Suppressor macrophage (primary cell): Measurements from ENCODE around the gene LUZP1.

ENCODE experiments used
- DNase-seq, 4 experiments: peaks; one replicate each; pipeline ENCODE4 v3.0.0-alpha.2; 2020 to 2022

LUZP1 gene

GRCh38 chr1:23083714-23084480 is 84.8 kb downstream of the LUZP1 start:
- DNase-seq, result no peak

DNA sequence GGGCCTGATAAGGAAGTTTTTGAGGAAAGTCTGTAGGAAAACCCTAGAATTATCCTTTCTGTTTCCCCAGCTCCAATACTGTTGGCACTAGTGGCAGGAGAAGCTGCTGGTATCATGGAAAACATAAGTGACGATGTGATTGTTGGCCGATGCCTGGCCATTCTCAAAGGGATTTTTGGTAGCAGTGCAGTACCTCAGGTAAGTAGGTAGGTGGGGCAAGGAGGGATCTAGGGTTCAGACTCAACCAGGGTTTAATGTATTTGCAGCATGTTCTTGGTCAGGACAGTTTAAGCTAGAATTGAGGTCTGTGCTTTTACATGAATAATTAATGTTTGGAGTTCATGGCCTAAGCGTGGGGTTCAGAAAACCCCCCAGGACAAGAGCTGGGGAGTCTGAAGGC is 87.3 kb downstream of the LUZP1 start:
- no peak for DNase-seq

DNA sequence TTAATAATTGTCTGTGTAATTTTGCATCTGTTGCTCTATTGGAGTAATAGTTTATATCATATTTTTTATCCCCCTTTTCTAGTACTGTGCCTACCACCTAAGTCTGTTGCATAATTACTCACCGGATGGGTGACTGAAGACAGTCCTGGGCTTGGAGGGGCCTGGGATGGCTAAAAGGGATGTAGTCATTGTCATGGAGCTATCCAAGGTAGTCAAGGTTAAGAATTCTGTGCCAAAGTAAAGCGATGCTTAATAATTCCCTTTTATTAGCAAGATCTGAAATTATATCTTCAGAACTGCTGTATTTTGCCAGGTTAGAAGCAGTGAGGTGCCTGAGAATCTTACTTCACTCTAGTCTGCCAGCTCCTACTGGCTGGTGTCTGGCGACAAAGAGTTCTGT is 87.8 kb downstream of the LUZP1 start:
- no peak for DNase-seq

DNA sequence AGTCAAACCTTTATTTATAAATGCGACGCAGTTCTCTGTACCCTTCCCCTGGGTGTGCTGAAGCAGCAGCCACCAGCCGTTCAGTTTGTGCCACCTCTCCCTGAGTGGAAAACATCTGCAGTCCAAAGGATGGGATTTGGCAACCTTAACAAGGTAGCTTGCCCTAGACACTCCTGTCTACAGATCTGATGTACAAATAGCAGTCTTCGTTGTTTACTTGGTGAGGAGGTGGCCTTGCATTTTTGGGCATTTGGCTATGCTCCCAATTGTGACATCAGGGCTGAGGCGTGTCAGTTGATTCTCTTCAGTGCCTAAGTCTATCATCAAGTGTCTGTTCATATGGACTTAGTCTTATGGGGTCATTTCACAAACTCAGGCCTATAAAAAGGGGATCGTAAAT is 89.6 kb downstream of the LUZP1 start:
- no peak for DNase-seq

GRCh38 chr1:23074012-23074411 is 94.6 kb downstream of the LUZP1 start:
- no peak for DNase-seq

DNA sequence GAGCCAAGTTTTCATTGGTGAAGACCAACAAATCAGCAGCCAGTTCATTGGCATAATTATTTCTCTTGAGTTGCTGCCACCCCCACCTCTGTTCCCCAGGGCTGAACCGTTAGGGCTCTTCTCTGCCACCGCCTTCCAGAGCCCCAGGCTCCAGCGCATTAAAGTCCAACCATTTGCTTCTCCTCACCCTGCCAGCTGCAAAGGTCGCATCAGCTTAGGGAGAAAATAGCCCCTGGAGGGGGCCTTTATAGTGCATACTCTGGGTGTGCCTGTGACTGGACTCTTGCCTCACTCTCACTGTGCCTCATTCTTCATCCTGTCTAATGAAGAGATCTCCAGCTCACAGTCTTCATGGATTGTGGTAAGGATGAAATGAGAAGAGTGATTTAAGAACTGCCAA is 99.0 kb downstream of the LUZP1 start:
- DNase-seq, result no peak

DNA sequence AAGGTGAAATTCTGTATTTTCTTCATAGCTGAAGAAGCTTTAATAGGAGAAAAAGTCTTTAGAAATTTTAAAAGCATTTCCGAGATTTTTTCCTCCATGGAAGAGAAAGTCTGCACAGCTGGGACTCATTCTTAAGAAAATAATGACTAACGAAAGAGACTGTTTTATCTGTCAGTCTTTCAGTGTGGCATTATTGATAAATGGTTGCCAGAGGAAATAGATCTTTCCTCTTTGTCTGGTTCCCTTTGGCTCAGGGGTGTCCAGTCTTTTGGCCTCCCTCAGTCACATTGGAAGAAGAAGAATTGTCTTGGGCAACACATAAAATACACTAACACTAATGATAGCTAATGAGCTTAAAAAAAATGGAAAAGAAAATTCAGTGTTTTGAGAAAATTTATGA is 99.5 kb downstream of the LUZP1 start:
- no peak for DNase-seq

GRCh38 chr1:23066075-23066474 is 102.6 kb downstream of the LUZP1 start:
- no peak for DNase-seq

DNA sequence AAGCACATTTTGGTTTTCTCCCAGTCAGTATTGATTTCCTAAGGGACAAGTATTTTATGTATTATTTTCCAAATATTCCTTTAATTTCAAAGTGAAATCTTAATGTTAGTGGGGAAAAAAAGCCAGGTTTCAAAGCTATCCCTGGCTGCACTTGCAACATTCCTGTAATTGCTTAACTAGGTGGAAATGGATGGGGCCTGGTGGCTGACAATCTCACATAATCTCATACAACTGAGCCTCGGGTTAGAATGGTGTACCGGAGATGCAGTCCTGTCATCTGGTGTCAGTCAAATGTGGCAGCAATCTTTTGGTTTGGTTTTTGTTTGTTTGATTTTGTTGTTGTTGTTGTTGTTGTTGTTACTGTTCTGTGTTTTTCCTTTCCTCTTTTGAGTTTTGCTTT is 103.3 kb downstream of the LUZP1 start:
- DNase-seq, result no peak

DNA sequence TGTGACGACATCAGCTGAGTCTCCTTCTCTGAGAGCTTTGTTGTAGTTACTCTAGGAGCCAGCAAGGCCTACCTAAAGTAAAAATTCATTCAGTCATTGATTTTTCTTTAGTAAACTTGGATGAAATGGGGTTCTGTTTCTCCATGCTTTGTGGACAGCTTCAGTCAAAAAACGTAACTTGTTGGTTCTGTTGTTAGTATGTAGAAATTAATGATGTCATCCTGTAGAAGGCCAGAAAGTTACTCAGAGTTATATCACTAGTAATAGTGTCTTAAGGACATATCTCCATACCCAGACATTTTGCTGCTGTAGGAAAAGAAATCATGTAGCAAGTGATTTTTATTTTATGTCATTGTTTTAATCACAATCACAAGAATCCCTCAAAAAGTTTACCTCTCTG is 106.4 kb downstream of the LUZP1 start:
- no peak for DNase-seq

DNA sequence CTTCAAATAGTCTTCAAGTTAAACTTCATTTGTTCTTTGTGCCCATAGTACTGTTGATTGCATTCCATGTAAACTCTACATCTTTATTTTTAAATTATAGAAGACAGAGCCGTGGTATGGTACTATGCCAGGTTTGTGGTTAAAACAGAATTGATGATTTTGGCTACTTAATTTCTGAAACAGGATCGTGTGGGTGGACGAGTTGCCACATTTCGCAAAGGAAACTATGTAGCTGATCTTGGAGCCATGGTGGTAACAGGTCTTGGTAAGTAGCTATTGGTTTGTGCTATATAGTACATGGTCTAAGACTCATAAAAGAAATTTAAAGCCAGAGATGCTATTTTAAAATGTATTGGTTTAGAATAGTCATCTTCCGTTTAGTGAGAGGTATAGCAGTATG is 111.4 kb downstream of the LUZP1 start:
- no peak for DNase-seq

GRCh38 chr1:23051290-23051909 is 117.3 kb downstream of the LUZP1 start:
- DNase-seq, result no peak

DNA sequence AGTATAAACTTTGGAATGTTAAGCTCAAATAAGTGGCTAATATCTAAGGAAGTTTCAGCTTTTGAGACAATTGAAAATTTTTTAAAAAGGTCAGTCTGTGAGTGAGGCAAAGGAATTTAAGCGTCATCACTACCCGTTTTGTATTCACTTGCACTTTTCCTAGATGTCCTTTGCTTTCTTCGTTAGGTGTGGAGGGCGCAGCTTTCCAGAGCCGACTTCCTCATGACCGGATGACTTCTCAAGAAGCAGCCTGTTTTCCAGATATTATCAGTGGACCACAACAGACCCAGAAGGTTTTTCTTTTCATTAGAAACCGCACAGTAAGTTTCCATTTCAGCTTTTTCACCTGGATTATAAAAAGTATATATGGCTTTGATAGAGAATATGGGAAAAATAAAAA is 118.5 kb downstream of the LUZP1 start:
- DNase-seq, result no peak

GRCh38 chr1:23044035-23044434 is 124.6 kb downstream of the LUZP1 start:
- DNase-seq, result no peak

DNA sequence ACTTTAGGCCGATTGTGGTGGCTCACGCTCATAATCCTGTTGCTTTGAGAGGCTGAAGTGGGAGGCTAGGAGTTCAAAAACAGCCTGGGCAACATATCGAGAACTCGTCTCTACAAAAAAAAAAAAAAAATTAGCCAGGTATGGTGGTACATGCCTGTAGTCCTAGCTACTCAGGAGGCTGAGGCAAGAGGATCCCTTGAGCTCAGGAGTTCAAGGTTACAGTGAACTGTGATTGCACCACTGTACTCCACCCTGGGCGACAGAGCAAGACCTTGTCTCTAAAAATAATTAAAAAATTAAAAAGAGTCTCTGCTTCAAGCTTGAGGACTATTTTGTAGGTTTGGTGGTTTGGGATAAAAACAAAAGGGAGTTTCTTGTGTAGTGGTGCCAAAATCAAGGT is 128.1 kb downstream of the LUZP1 start:
- DNase-seq, result no peak

- no peak for DNase-seq
Observed at GRCh38 chr1:23039308-23039826, 129.3 kb downstream of the LUZP1 start.

DNA sequence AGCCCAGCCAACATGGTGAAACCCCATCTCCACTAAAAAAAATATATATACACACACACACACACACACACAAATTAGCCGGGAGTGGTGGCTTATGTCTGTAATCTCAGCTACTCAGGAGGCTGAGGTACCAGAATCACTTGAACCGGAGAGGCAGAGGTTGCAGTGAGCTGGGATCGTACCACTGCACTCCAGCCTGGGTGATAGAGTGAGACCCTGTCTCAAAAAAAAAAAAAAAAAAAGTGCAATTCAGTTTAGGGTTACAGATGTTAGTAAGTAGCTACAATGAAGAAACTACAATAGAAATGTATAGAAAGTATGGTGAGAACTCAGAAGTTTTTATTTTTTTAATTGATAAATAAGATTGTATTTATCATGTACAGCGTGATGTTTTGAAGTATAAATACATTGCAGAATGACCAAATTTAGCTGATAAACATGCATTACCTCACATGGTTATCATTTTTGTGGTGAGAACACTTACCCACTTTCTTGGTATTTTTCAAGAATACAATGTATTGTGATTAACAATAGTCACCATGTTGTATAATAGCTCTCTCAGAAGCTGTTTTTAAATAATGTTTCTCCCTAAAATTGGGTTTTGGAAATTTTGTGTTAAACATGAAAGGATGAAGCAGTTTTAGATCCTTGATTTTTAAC is 131.4 kb downstream of the LUZP1 start:
- no peak for DNase-seq

DNA sequence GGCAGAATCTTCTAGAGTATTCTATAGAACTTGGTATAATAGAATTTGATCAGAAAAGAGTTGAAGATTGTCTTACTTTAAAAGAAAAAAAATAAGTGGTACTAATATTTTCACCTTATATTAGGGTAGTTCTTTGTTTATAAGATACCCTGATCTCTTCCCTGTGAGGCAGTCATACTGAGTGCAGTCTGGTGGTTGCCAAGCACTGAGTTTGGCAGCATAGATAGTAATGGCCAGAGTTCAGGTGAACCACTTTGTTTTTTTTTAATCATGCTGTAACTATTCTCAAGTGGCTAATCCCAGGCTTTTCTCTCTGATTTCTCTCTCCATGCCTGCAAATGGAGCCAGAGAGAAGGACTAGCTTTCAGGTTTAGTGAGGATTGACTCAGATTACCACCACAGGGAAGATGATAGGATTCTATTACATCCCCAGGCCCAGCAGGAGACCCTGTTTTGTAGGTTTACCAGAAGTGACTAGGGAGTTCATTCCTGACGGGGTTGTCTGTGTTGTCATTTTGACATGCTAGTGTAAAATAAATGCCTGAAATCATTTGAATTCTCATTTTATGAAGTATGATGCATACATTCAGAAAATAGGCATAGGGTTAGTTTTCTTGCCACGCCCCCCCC is 132.7 kb downstream of the LUZP1 start:
- no peak for DNase-seq
